Ovary (tissue), 9 donors: Measurements from ENCODE around the gene SAV1. TPM values are rescaled to one million over a fixed set of nuclear protein-coding genes. Genes with fewer than 3 reads are reported as not detected.

Source experiments
- DNase-seq, 5 donors: peaks; one replicate each; pipeline ENCODE4 v3.0.0-alpha.2; 2019 to 2020
- H3K27ac ChIP-seq, 2 donors: fragments of 200-600 bp; one replicate each; pipeline versions ENCODE4 v1.5.1 to v1.8.0; 2019 to 2022
- H3K27me3 ChIP-seq: fragments of 200-600 bp; one replicate; pipeline ENCODE4 v1.8.0; 2022
- H3K36me3 ChIP-seq: fragments of 200-600 bp; sonication (generic); one replicate; pipeline ENCODE4 v1.5.1; 2019
- H3K4me1 ChIP-seq: one replicate; pipeline ENCODE4 v1.8.1; 2013; ENCODE audit warnings: mild to moderate bottlenecking, moderate library complexity; ENCODE audit not compliant: insufficient read depth
- H3K4me3 ChIP-seq: fragments of 200-600 bp; sonication (generic); one replicate; pipeline ENCODE4 v1.5.1; 2017
- H3K9me3 ChIP-seq, 2 donors: fragments of 200-600 bp in 1 of 2; sonication (generic) in 1 of 2; one replicate each; pipeline versions ENCODE4 v1.5.1 to v1.8.1; 2013 to 2019; ENCODE audit warnings: mild to moderate bottlenecking in 1 of 2, moderate library complexity in 1 of 2
- CTCF ChIP-seq, 3 donors: fragments of 450-650 bp in 2 of 3; fragments of 200-600 bp in 1 of 3; IDR thresholded peaks; one replicate each; pipeline versions ENCODE4 v1.5.1 to v1.8.0; 2016 to 2022; ENCODE audit warnings: antibody characterized with exemption in 3 of 3, mild to moderate bottlenecking in 1 of 3
- EP300 ChIP-seq: sonication (generic); formaldehyde crosslinking; IDR thresholded peaks from one replicate; pipeline ENCODE4 v1.6.1; 2017; ENCODE audit warnings: antibody characterized with exemption
- POLR2A ChIP-seq: fragments of 450-650 bp; IDR thresholded peaks from one replicate; pipeline ENCODE4 v1.6.1; 2017; ENCODE audit warnings: antibody characterized with exemption, mild to moderate bottlenecking, moderate library complexity
- WGBS, 3 donors: extraction: QIAGEN DNeasy Blood & Tissue Kit in 1 of 3; methylation state at CpG; one replicate each; pipeline versions ENCODE4 v1.1.5 to v1.1.7; 2013 to 2017; 5-methylcytosine and 5-hydroxymethylcytosine counted together
- intact Hi-C, 4 donors: fragments of 100-400 bp; cut with DNase I; formaldehyde crosslinking; loops; one replicate each; pipeline versions ENCODE4 v1.11.0 to v1.15.1; 2022 to 2023
- polyA plus RNA-seq, 2 donors: library from polyadenylated mRNA; stranded (reverse); fragments of 200-250 nt in 1 of 2; fragments of 350-450 nt in 1 of 2; fragmentation: Illumina TruSeq in 1 of 2; extraction: RNeasy Lipid Tissue Mini Kit (QIAGEN cat#74804) in 1 of 2; gene quantifications; one replicate each; pipeline ENCODE4 v1.2.3, GENCODE V29; 2013 to 2014
- total RNA-seq, 7 donors: library from RNA; depleted of rRNA in 2 of 7; stranded (reverse); fragments of >200 nt in 2 of 7; fragmentation: NEBNext Ultra II Directional in 3 of 7; extraction: Animal tissue kit (Norgen Biotek cat#: 25700) in 3 of 7; gene quantifications; one replicate each; pipeline versions ENCODE4 v1.1.0 to v1.2.4, GENCODE V29; 2016 to 2023
- donor health status: DM: no; HTN: no; CAD: no; lungs with moderate emphysema.
- donor health status: DM: no; HTN: no; CAD: no.
- donor health status: Bipolar disorder and iron deficiency.
- donor health status: DM: yes; HTN: yes; CAD: no.
- donor health status: DM: no; HTN: no; CAD: no.
- donor health status: DM: yes; HTN: yes; CAD: no.

The SAV1 gene
- total and polyA plus RNA-seq, 9 donors = 30.5 to 49.9 (median 45.8) TPM

GRCh38 chr14:50649691-50650090 is 18.4 kb downstream of the SAV1 start:
- H3K4me3 ChIP-seq = no peak overlapping the region
- DNase-seq = no peak
- H3K27ac ChIP-seq = no peak overlapping the region
- no peaks in the 10 kb centered on the region for H3K9me3 ChIP-seq
- peaks cover 9% of the 10 kb centered on the region for H3K4me1 ChIP-seq
- no peaks in the 10 kb centered on the region for H3K27me3 ChIP-seq
- TF ChIP-seq EP300 (no peak), CTCF (IDR thresholded peaks at IDR 0.05) (no peak), POLR2A (no peak)
- H3K36me3 ChIP-seq = no peaks in the 10 kb centered on the region
- intact Hi-C loops = no loop called here

- H3K27me3 ChIP-seq = no peaks in the 10 kb centered on the region
- H3K36me3 ChIP-seq = no peaks in the 10 kb centered on the region
- H3K4me1 ChIP-seq = peaks cover 6% of the 10 kb centered on the region
- no peak overlapping the region for H3K27ac ChIP-seq
- no peak for DNase-seq
- no peak overlapping the region for H3K4me3 ChIP-seq
- no peaks in the 10 kb centered on the region for H3K9me3 ChIP-seq
- intact Hi-C loops = no loop called here
- TF ChIP-seq EP300 (no peak), CTCF (IDR thresholded peaks at IDR 0.05) (no peak), POLR2A (no peak)
These were observed 20.4 kb downstream of the SAV1 start for GRCh38 chr14:50647753-50648152.

GRCh38 chr14:50647282-50647681 is 20.8 kb downstream of the SAV1 start:
- TF ChIP-seq EP300 (no peak), CTCF (IDR thresholded peaks at IDR 0.05) (no peak), POLR2A (no peak)
- Histone ChIP-seq H3K9me3 (no peaks in the 10 kb centered on the region), H3K4me1 (peaks cover 5% of the 10 kb centered on the region), H3K27ac (no peak overlapping the region), H3K4me3 (no peak overlapping the region), H3K27me3 (no peaks in the 10 kb centered on the region), H3K36me3 (no peaks in the 10 kb centered on the region)
- WGBS, 3 donors = 31 to 54% (median 43%) methylated on average over 6 of the region's 6 CpGs
- intact Hi-C loops = no loop called here
- no peak for DNase-seq

- Histone ChIP-seq H3K4me1 (peaks cover 4% of the 10 kb centered on the region), H3K9me3 (no peaks in the 10 kb centered on the region)
- 65 to 82% (median 77%) methylated on average over 2 of the region's 2 CpGs for WGBS, 3 donors
These were observed 33.0 kb downstream of the SAV1 start for GRCh38 chr14:50635141-50635540.

More at GRCh38 chr14:50635141-50635540, 33.0 kb downstream of the SAV1 start:
- DNase-seq = no peak
- Histone ChIP-seq H3K36me3 (no peaks in the 10 kb centered on the region), H3K27ac (no peak overlapping the region), H3K27me3 (no peaks in the 10 kb centered on the region), H3K4me3 (no peak overlapping the region)
- intact Hi-C loops = no loop called here
- TF ChIP-seq CTCF (IDR thresholded peaks at IDR 0.05) (no peak), POLR2A (no peak), EP300 (no peak)
